HG02885 (cell line): ENCODE measurements around the gene FBXL3.
"Not testable (repeated sequence)": the region's sequence is repeated elsewhere in the genome, so short reads cannot be mapped to it uniquely, and the experiment has no call there.

Experiments
- ATAC-seq: cut with Tn5 transposase; IDR thresholded peaks from one replicate; pipeline ENCODE4 v1.9.1; 2021; ENCODE audit warnings: mild to moderate bottlenecking; ENCODE audit not compliant: unreplicated experiment, poor library complexity

The FBXL3 gene

DNA sequence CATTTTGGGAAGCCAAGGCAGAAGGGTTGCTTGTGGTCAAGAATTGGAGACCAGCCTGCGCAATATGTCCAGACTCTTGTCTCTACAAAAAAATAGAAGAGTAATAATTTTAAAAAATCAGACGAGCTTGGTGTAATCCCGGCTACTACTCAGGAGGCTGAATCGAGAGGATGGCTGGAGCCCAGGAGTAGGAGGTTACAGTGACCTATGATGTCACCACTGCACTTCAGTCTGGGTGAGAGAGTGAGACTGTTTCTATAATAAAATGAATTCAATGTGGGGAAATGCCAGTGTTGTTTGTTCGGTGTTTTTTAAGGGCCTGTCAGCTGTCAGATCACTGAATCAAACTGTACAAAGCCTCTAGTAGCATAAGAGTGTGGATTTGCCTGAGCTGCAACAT is 1.2 kb upstream of the FBXL3 start:
- no peak for ATAC-seq

DNA sequence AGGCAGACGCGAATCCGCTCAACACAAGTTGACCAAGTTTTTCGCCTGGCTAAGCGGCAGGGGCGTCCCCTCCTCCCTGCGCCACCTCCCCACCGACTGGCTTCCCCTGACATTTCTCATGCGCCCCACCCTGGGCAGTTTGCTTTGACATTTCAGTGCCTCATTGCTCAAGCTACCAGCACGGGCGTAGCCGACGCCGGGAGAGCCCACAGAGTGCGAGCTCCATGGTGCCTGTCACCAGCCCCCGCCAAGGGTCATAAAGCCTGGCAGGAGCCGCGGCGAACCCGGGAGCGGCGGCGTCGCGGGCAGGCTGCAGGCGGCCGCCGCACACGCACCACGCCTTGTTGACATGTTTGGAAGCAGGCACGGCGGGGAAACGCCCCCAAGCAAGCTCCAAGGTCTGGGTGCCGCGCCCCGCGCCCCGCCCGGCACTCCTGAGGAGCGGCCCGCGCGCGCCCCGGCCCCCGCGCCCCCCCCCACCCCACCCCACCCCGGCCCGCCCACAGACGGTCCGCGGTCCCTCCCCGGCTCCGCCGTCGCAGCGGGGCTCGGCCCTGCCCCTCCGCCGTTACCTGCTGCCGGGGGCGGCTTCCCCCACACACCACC is 601 bp downstream of the FBXL3 start:
- ATAC-seq, result peak; percentile 66

GRCh38 chr13:77022341-77022740 is 4.6 kb downstream of the FBXL3 start:
- no peak for ATAC-seq

DNA sequence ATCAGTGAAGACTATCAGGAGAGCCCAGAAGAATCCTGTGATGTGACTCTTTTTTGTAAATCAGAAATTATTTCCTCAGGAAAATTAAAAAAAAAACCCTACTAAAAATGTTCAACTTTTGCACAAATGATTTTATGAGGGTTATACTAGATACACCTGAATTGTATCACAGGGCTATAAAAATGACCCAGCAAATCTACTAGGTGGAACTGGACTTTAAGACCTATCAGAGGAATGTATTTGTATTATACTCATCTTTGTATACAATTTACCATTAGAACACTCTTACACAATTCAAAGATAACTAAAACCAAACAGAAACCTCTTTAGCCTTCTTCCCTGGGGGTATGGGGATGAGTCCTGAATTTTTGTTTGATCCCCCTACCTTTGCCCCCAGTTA is 7.2 kb downstream of the FBXL3 start:
- no peak for ATAC-seq

GRCh38 chr13:77016888-77017623 is 9.9 kb downstream of the FBXL3 start:
- ATAC-seq, result no peak

DNA sequence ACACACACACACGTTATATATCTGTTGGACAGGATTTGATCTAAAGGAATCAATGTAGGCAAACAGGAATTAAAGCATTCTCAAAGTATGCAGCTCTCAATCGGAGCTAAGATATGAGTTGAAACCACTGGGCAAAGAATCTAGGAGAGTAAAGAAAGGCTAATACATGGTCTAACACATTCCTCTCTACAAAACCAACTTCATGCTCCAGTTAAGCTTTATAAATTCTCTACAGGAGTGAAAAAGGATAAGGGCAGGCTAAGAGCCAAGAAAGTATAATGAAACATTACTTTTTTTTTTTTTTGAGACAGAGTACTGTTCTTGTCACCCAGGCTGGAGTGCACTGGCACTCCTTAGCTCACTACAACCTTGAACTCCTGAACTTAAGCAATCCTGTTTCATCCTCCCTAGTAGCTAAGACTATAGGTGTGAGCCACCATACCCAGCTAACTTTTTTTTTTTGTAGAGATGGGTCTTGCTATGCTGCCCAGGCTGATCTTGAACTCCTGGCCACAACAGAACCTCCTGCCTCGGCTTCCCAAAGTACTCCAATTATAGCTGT is 10.6 kb downstream of the FBXL3 start:
- no peak for ATAC-seq

- no peak for ATAC-seq
These were observed 11.9 kb downstream of the FBXL3 start for GRCh38 chr13:77014906-77015685.

- ATAC-seq, result no peak
These were observed 13.0 kb downstream of the FBXL3 start for GRCh38 chr13:77013853-77014542.

- not testable (repeated sequence) for ATAC-seq
These were observed 17.2 kb downstream of the FBXL3 start for GRCh38 chr13:77009719-77010118.

DNA sequence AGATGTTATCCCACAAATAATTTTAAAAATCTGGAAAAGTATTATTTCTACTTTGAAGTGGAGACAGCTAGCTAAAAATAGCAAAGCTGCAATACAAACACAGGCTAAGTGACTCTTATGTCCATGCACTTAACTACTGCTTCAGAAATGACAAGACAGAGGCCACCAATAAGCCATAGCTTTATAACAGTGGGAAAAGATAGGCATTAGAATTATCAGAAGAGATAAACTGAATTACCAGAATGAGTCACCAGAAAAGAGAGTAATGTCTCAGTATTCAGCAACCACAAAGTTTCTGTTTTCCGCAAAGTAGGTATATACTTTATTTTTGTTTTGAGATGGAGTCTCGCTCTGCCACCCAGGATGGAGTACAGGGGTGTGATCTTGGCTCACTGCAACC is 17.9 kb downstream of the FBXL3 start:
- peak; percentile 76 for ATAC-seq

DNA sequence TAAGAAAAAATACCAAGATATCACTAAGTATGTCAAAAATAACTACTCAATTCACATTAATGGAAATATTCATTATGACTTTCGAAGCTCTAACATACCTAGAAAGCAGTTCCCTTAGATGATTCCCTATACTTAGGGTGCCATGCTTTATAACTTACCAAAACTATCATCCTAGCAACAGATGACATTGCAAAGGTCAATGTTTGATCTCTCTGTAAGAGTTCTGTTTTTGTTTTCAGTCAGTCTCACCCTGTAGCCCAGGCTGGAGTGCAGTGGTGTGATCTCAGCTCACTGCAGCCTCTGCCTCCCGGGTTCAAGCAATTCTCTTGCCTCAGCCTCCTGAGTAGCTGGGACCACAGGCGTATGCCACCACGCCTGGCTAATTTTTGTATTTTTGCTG is 18.6 kb downstream of the FBXL3 start:
- ATAC-seq, result peak; percentile 57

DNA sequence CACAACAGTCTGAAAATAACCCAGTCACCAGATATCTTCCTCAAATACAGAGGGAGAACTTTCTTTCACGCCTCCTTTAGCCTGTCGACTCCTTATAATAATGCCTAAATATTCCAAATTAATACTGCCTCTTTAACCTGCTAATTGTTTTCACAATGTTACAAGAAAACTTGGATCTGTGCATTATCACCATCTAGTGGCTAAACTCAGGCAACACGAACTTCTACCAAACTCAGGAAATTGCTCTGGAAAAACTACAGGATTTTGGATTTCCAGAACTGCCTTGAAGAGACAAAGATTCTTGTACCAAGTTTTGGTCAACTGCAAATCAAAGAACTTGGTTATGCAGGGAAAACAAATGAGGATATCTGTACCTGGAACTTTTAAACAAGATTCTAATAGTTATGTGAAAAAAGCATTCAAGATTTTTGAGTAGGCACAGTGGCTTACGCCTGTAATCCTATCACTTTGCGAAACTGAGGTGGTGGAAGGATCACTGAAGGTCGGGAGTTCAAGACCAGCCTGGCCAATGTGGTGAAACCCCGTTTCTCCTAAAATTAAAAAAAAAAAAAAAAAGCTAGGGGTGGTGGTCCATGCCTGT is 24.3 kb downstream of the FBXL3 start:
- no peak for ATAC-seq

DNA sequence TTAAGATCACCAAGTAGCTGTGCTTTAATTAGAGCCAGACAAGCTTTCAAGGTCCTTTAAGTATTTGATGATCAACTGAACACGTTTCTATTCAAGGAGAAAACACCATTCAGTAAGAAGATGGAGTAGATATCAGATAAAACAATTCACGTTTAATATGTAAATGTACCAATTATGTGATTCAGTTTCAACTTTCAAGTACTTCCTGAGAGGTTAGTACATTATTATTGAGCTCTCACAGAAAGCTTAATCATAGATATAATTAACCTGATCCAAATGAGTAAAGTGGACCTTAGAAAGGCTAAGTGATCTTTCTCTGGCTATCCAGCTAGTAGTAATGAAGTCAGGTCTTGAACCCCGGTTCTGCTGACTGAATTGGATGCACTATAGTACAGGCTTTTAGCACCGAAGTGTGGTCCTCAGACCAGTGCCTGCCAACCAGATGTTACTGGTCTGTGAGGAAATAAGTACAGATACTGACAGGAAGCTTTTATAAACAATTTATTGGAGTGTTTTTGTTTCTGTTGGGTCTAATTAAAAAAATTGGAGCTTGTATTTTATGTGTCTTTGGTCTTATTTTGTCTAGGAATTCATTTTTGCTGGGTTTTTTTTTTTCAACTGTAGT is 24.9 kb downstream of the FBXL3 start:
- ATAC-seq, result no peak

- no peak for ATAC-seq
These were observed 25.4 kb downstream of the FBXL3 start for GRCh38 chr13:77001540-77001939.

- no peak for ATAC-seq
These were observed 26.5 kb downstream of the FBXL3 start for GRCh38 chr13:77000475-77000874.

GRCh38 chr13:76994281-76994680 is 32.7 kb downstream of the FBXL3 start:
- ATAC-seq, result no peak

GRCh38 chr13:76993473-76993872 is 33.5 kb downstream of the FBXL3 start:
- no peak for ATAC-seq

DNA sequence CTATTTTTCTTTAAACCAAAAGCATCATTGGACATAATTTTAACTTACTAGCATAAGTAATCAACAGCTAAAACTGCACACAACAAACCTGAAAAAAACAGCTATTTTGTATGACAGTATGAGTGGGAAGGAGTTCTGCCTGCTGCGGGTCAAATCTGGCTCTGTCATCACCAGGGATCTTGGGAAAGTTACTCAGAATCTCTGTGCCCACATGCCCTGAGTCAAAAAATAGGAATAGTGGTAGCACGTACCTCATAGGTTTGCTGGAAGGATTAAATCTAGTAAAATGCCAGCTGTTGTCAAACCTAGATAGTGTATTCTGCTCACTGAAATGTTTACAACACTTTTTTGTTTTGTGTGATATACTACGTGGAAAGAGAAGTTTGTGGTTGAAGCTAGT is 33.9 kb downstream of the FBXL3 start:
- no peak for ATAC-seq

GRCh38 chr13:76992548-76993001 is 34.4 kb downstream of the FBXL3 start:
- ATAC-seq, result peak; percentile 9
